IMR-90 (cell line): ENCODE measurements around the gene RNF213. TPM values are rescaled to one million over a fixed set of nuclear protein-coding genes. Genes with fewer than 3 reads are reported as not detected.

Source experiments
- ATAC-seq: fragments of 200-7000 bp; cut with Tn5 transposase; 2 replicates; pipeline ENCODE4 v1.9.1; 2020; ENCODE audit warnings: low read depth, mild to moderate bottlenecking, moderate library complexity
- BruUV-seq: library from RNA; stranded (reverse); fragments of 400-500 nt; replicated peaks from 2 replicates; lab custom pipeline; 2021; lab: Mats Ljungman, UMichigan
- CTCF ChIA-PET: fragments of 300-600 bp; formaldehyde crosslinking; extraction: SDS; loops from one replicate; lab custom pipeline; 2021; ENCODE audit warnings: antibody characterized with exemption; lab: Yijun Ruan, JAX
- POLR2A ChIA-PET: fragments of 300-600 bp; sonication (Branson Sonifier 250); formaldehyde crosslinking; loops from one replicate; lab custom pipeline; 2022; ENCODE audit warnings: antibody characterized with exemption; ENCODE audit not compliant: unreplicated experiment; lab: Charles Lee
- DNase-seq: peaks from one replicate; pipeline ENCODE4 v3.0.0; 2013
- H2AFZ ChIP-seq: replicated peaks from 2 replicates; pipeline ENCODE3; 2013; ENCODE audit warnings: low read length, mild to moderate bottlenecking; ENCODE audit not compliant: poor library complexity
- H2AK5ac ChIP-seq: 2 replicates; pipeline ENCODE4 v1.6.1; 2013; ENCODE audit warnings: low read depth, low read length, inconsistent platforms
- H2AK9ac ChIP-seq: replicated peaks from 2 replicates; pipeline ENCODE3; 2013; ENCODE audit warnings: mild to moderate bottlenecking, low read depth, low read length, moderate library complexity; ENCODE audit not compliant: poor library complexity
- H2BK120ac ChIP-seq: 2 replicates; pipeline ENCODE4 v1.6.1; 2013; ENCODE audit warnings: low read depth, low read length, inconsistent platforms
- H2BK15ac ChIP-seq: 3 replicates; pipeline ENCODE4 v1.6.1; 2013; ENCODE audit warnings: low read depth, low read length, inconsistent platforms
- H2BK20ac ChIP-seq: 2 replicates; pipeline ENCODE4 v1.6.1; 2013; ENCODE audit warnings: low read depth, mild to moderate bottlenecking, inconsistent platforms, low read length, moderate library complexity
- H2BK5ac ChIP-seq: 2 replicates; pipeline ENCODE4 v1.6.1; 2013; ENCODE audit warnings: mild to moderate bottlenecking, low read depth, low read length, inconsistent platforms; ENCODE audit not compliant: poor library complexity, severe bottlenecking
- H3K14ac ChIP-seq: replicated peaks from 2 replicates; pipeline ENCODE4 v1.6.1; 2013; ENCODE audit warnings: low read depth, low read length, inconsistent platforms
- H3K18ac ChIP-seq: 2 replicates; pipeline ENCODE4 v1.6.1; 2013; ENCODE audit warnings: low read depth, low read length, control low read depth
- H3K23ac ChIP-seq: 2 replicates; pipeline ENCODE4 v1.6.1; 2013; ENCODE audit warnings: low read depth, low read length, inconsistent platforms
- H3K27ac ChIP-seq: 2 replicates; pipeline ENCODE4 v1.5.1; 2013; ENCODE audit warnings: mild to moderate bottlenecking, control low read depth, low read length; ENCODE audit not compliant: insufficient read depth
- H3K27me3 ChIP-seq: 2 replicates; pipeline ENCODE4 v1.6.1; 2013; ENCODE audit warnings: low read length; ENCODE audit not compliant: control insufficient read depth, insufficient read depth
- H3K36me3 ChIP-seq: 2 replicates; pipeline ENCODE4 v1.6.1; 2013; ENCODE audit warnings: low read length, mixed read lengths; ENCODE audit not compliant: control insufficient read depth, insufficient read depth
- H3K4ac ChIP-seq: 2 replicates; pipeline ENCODE4 v1.6.1; 2013; ENCODE audit warnings: low read depth, low read length, inconsistent platforms
- H3K4me1 ChIP-seq: 2 replicates; pipeline ENCODE4 v1.6.1; 2013; ENCODE audit warnings: low read length, mixed read lengths; ENCODE audit not compliant: control insufficient read depth, insufficient read depth
- H3K4me2 ChIP-seq: 2 replicates; pipeline ENCODE4 v1.6.1; 2013; ENCODE audit warnings: low read depth, mild to moderate bottlenecking, control low read depth, low read length, moderate library complexity
- H3K4me3 ChIP-seq: 2 replicates; pipeline ENCODE4 v1.5.1; 2013; ENCODE audit warnings: low read depth, mild to moderate bottlenecking, control low read depth, low read length, moderate library complexity; ENCODE audit not compliant: insufficient read depth
- H3K56ac ChIP-seq: 2 replicates; pipeline ENCODE4 v1.6.1; 2013; ENCODE audit warnings: low read length, inconsistent platforms; ENCODE audit not compliant: insufficient read depth; ENCODE audit errors: extremely low read depth
- H3K79me1 ChIP-seq, 2 experiments: 2 replicates each; pipeline ENCODE4 v1.6.1; 2013; ENCODE audit warnings: low read length in 2 of 2, inconsistent platforms in 1 of 2, low read depth in 1 of 2
- H3K9ac ChIP-seq: 2 replicates; pipeline ENCODE4 v1.6.1; 2013; ENCODE audit warnings: low read depth, low read length, control low read depth
- H3K9me1 ChIP-seq: 2 replicates; pipeline ENCODE4 v1.6.1; 2013; ENCODE audit warnings: low read length, inconsistent platforms; ENCODE audit not compliant: insufficient read depth
- H3K9me3 ChIP-seq: 2 replicates; pipeline ENCODE4 v1.6.1; 2013; ENCODE audit warnings: low read length; ENCODE audit not compliant: control insufficient read depth, insufficient read depth
- H4K20me1 ChIP-seq: 2 replicates; pipeline ENCODE4 v1.6.1; 2013; ENCODE audit warnings: low read length, inconsistent platforms; ENCODE audit not compliant: insufficient read depth
- H4K5ac ChIP-seq: 2 replicates; pipeline ENCODE4 v1.6.1; 2013; ENCODE audit warnings: mild to moderate bottlenecking, low read depth, low read length, control low read depth
- H4K8ac ChIP-seq, 2 experiments: 2 replicates each; pipeline ENCODE4 v1.6.1; 2013; ENCODE audit warnings: low read depth in 2 of 2, low read length in 2 of 2, control low read depth in 1 of 2, inconsistent platforms in 1 of 2
- H4K91ac ChIP-seq: 2 replicates; pipeline ENCODE4 v1.6.1; 2013; ENCODE audit warnings: low read depth, low read length, inconsistent platforms; ENCODE audit not compliant: insufficient read depth
- CEBPB ChIP-seq: IDR thresholded peaks from 2 replicates; pipeline ENCODE4 v1.6.1; 2012; ENCODE audit warnings: low read depth, low read length, improper control_type of control experiment
- CHD1 ChIP-seq: IDR thresholded peaks from 2 replicates; pipeline ENCODE4 v1.6.1; 2012; ENCODE audit warnings: low read depth, low read length, improper control_type of control experiment
- FOS ChIP-seq: fragments of 150-350 bp; IDR thresholded peaks from 2 replicates; pipeline ENCODE4 v1.6.1; 2016; ENCODE audit warnings: low read depth, low read length
- MAZ ChIP-seq: IDR thresholded peaks from 2 replicates; pipeline ENCODE4 v1.6.1; 2012; ENCODE audit warnings: low read depth, mild to moderate bottlenecking, low read length, improper control_type of control experiment, moderate library complexity, borderline replicate concordance
- MXI1 ChIP-seq: IDR thresholded peaks from 2 replicates; pipeline ENCODE4 v1.6.1; 2012; ENCODE audit warnings: low read depth, mild to moderate bottlenecking, low read length, moderate library complexity, borderline replicate concordance
- NFE2L2 ChIP-seq: fragments of 150-350 bp; IDR thresholded peaks from 2 replicates; pipeline ENCODE4 v1.6.1; 2016; ENCODE audit warnings: low read depth, mild to moderate bottlenecking, low read length
- POLR2A ChIP-seq: IDR thresholded peaks from 2 replicates; pipeline ENCODE4 v1.6.1; 2012; ENCODE audit warnings: mild to moderate bottlenecking, low read depth, low read length
- RAD21 ChIP-seq: IDR thresholded peaks from 2 replicates; pipeline ENCODE4 v1.6.1; 2012; ENCODE audit warnings: low read length, improper control_type of control experiment
- RFX5 ChIP-seq: IDR thresholded peaks from 2 replicates; pipeline ENCODE4 v1.8.0; 2012; ENCODE audit warnings: low read depth, mild to moderate bottlenecking, low read length, moderate library complexity
- WGBS, 2 experiments: methylation state at CpG; one replicate each; pipeline versions ENCODE4 v1.1.5 to v1.1.7; 2013; ENCODE audit warnings: missing lambda C conversion rate in 2 of 2; ENCODE audit not compliant: insufficient read length in 1 of 2; ENCODE audit errors: extremely low coverage in 2 of 2; 5-methylcytosine and 5-hydroxymethylcytosine counted together
- dilution Hi-C: fragments of 300-500 bp; cut with HindIII; formaldehyde crosslinking; loops from one replicate; pipeline ENCODE4 v1.14.3; 2018; ENCODE audit warnings: low sequenced_read_pairs; ENCODE audit not compliant: unreplicated experiment
- in situ Hi-C: fragments of 300-500 bp; cut with MboI; formaldehyde crosslinking; loops from 3 replicates; pipeline ENCODE4 v1.14.3; 2019; ENCODE audit warnings: low sequenced_read_pairs, inconsistent platforms, mixed read lengths
- intact Hi-C: fragments of 100-400 bp; cut with micrococcal nuclease; formaldehyde crosslinking; loops from 2 replicates; pipeline ENCODE4 v1.10.0; 2022
- polyA plus RNA-seq, 3 experiments: library from polyadenylated mRNA; depleted of rRNA; stranded (reverse); fragments of >200 nt; gene quantifications; 2 replicates each; pipeline ENCODE4 v1.2.3, GENCODE V29; 2012; ENCODE audit warnings: low replicate concordance in 1 of 3
- total RNA-seq: library from RNA; depleted of rRNA; stranded (reverse); fragments of >200 nt; gene quantifications from 2 replicates; pipeline ENCODE4 v1.2.3, GENCODE V29; 2012
- TF ChIP-seq, protein P1 (sequence below): fragments of 150-350 bp; IDR thresholded peaks from 2 replicates; pipeline ENCODE4 v1.6.1; 2016; ENCODE audit warnings: low read depth, mild to moderate bottlenecking, low read length, moderate library complexity, borderline replicate concordance

The RNF213 gene
- total and polyA plus RNA-seq, 2 of the 4 experiments (the other 2 are of a cell fraction) = 23.4 to 36.0 TPM

- TF ChIP-seq CEBPB = no peak
Observed at GRCh38 chr17:80221351-80222105, 39.1 kb upstream of the RNF213 start (continued).

DNA sequence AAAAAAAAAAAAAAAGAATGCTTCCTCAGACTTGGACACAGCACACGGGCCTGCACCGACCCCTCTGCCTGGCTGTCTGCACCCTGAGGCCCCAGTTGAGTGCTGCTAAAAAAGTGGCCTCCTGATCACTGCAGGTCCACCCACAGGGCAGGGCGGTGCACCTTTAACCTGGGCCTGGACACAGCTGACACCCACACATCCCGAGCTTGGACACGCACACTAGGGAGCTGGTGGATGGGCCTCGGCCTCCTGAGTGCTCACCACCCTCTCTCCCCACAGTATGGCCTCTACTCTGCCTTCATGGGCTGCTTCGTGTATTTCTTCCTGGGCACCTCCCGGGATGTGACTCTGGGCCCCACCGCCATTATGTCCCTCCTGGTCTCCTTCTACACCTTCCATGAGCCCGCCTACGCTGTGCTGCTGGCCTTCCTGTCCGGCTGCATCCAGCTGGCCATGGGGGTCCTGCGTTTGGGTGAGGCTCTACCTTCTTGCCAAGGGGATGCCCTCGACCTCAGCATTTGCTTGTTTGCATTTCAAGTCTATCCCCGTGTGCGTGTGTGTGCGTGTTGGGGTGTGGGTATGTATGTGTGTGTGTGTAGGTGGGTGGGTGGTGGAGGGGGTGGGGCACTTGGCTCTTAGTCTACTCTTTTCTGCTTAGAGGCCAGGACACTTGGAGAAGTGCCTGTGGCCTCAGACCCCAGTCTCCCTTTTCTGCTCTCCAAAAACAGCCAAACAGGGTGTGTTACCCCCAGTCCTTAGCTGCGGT is 38.1 kb upstream of the RNF213 start:
- H3K18ac ChIP-seq = no peak overlapping the region
- no peaks in the 10 kb centered on the region for H3K27me3 ChIP-seq
- no peak overlapping the region for H2BK20ac ChIP-seq
- no peak overlapping the region for H2BK15ac ChIP-seq
- peaks cover 20% of the 10 kb centered on the region for H3K36me3 ChIP-seq
- H3K9me3 ChIP-seq = no peaks in the 10 kb centered on the region
- no peak overlapping the region for H2BK5ac ChIP-seq
- H3K4ac ChIP-seq = no peak overlapping the region
- H3K23ac ChIP-seq = no peak overlapping the region
- H2AK5ac ChIP-seq = no peak overlapping the region
- peaks cover 20% of the 10 kb centered on the region for H3K9me1 ChIP-seq
- in situ Hi-C loops (no loop called here), intact Hi-C loops (loop anchor here (5.0 kb wide), 1 partner anchor 40 kb away; the partner anchor contains the start of gene RNF213), dilution Hi-C loops (no loop called here)
- H2AK9ac ChIP-seq = no peak overlapping the region
- H4K5ac ChIP-seq = no peak overlapping the region
- ChIA-PET POLR2A (no interaction called here), CTCF (no interaction called here)
- H3K4me1 ChIP-seq = peaks cover 6% of the 10 kb centered on the region; the same call in 1 of the 2 replicates
- H3K14ac ChIP-seq = no peak overlapping the region
- ATAC-seq = no peak
- H3K4me2 ChIP-seq = no peak overlapping the region
- no TSS peak for BruUV-seq
- H4K8ac ChIP-seq = no peak overlapping the region
- no peak overlapping the region for H3K9ac ChIP-seq
- peaks cover 11 to 53% of the 10 kb centered on the region in 2 experiments for H3K79me1 ChIP-seq
- no peak overlapping the region for H3K27ac ChIP-seq
- TF ChIP-seq MAZ = no peak
- TF ChIP-seq CEBPB = no peak
- no peak for TF ChIP-seq NFE2L2
- no peak for TF ChIP-seq MXI1
- TF ChIP-seq, protein P1, sequence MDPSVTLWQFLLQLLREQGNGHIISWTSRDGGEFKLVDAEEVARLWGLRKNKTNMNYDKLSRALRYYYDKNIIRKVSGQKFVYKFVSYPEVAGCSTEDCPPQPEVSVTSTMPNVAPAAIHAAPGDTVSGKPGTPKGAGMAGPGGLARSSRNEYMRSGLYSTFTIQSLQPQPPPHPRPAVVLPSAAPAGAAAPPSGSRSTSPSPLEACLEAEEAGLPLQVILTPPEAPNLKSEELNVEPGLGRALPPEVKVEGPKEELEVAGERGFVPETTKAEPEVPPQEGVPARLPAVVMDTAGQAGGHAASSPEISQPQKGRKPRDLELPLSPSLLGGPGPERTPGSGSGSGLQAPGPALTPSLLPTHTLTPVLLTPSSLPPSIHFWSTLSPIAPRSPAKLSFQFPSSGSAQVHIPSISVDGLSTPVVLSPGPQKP = no peak
- TF ChIP-seq CHD1 = no peak
- no peak for TF ChIP-seq FOS
- TF ChIP-seq RAD21 = no peak
- no peak for TF ChIP-seq POLR2A
- TF ChIP-seq RFX5 = no peak
- H3K56ac ChIP-seq = no peak overlapping the region
- peaks cover 18% of the 10 kb centered on the region for H4K20me1 ChIP-seq
- no peak overlapping the region for H4K91ac ChIP-seq
- H2BK120ac ChIP-seq = no peak overlapping the region
- no peak for DNase-seq
- H2AFZ ChIP-seq = no peak overlapping the region
- H3K4me3 ChIP-seq = no peak overlapping the region
- WGBS, 2 experiments = 98% methylated on average over 10 of the region's 18 CpGs; no CpG with 5 or more reads in 1 of the 2 experiments
